Mucosa of gallbladder (tissue), 1 donor: Measurements from ENCODE around the gene INTS15. TPM values are rescaled to one million over a fixed set of nuclear protein-coding genes. Genes with fewer than 3 reads are reported as not detected.

ENCODE experiments used
- DNase-seq: peaks from one replicate; pipeline ENCODE4 v3.0.0-alpha.2; 2020; ENCODE audit warnings: low spot score
- total RNA-seq: library from RNA; stranded (reverse); gene quantifications from one replicate; pipeline ENCODE4 v1.2.1, GENCODE V29; 2021
- donor health status: DM: no; HTN: no; CAD: no.

Gene INTS15
- total RNA-seq, 1 donor from 2014 or later, result 32.1 TPM

- no peak for DNase-seq
Observed at GRCh38 chr7:6642239-6642839, 52.5 kb downstream of the INTS15 start.

GRCh38 chr7:6642861-6643640 is 53.2 kb downstream of the INTS15 start:
- DNase-seq, result no peak

GRCh38 chr7:6643915-6644625 is 54.2 kb downstream of the INTS15 start:
- DNase-seq, result no peak

- DNase-seq, result no peak
Observed at GRCh38 chr7:6644728-6645127, 54.9 kb downstream of the INTS15 start.

- DNase-seq, result no peak
Observed at GRCh38 chr7:6646465-6646864, 56.6 kb downstream of the INTS15 start.

GRCh38 chr7:6647080-6647479 is 57.3 kb downstream of the INTS15 start:
- no peak for DNase-seq

GRCh38 chr7:6647541-6647940 is 57.7 kb downstream of the INTS15 start:
- DNase-seq, result no peak

- DNase-seq, result no peak
Observed at GRCh38 chr7:6648066-6648814, 58.4 kb downstream of the INTS15 start.

- no peak for DNase-seq
Observed at GRCh38 chr7:6648815-6649104, 58.9 kb downstream of the INTS15 start.

- DNase-seq, result no peak
Observed at GRCh38 chr7:6649241-6649961, 59.6 kb downstream of the INTS15 start.

GRCh38 chr7:6650086-6650485 is 60.3 kb downstream of the INTS15 start:
- no peak for DNase-seq

GRCh38 chr7:6650521-6651011 is 60.7 kb downstream of the INTS15 start:
- DNase-seq, result no peak

- DNase-seq, result no peak
Observed at GRCh38 chr7:6651851-6652445, 62.1 kb downstream of the INTS15 start.

GRCh38 chr7:6652446-6653011 is 62.7 kb downstream of the INTS15 start:
- DNase-seq, result no peak

GRCh38 chr7:6653071-6654003 is 63.5 kb downstream of the INTS15 start:
- no peak for DNase-seq

GRCh38 chr7:6654113-6654841 is 64.5 kb downstream of the INTS15 start:
- no peak for DNase-seq

GRCh38 chr7:6654842-6655610 is 65.2 kb downstream of the INTS15 start:
- DNase-seq, result no peak
